GM12875 (cell line): ENCODE results near the gene NRF1.

Experiments used
- H3K4me3 ChIP-seq: one replicate; pipeline ENCODE4 v1.5.1; 2011; ENCODE audit warnings: low read depth, low read length, control low read depth
- TF ChIP-seq, protein P1 (sequence below): IDR thresholded peaks from 2 replicates; pipeline ENCODE4 v1.5.1; 2011; ENCODE audit warnings: low read depth, mild to moderate bottlenecking, control low read depth, inconsistent platforms, low read length, moderate library complexity, borderline replicate concordance; ENCODE audit not compliant: insufficient read depth

Gene NRF1

DNA sequence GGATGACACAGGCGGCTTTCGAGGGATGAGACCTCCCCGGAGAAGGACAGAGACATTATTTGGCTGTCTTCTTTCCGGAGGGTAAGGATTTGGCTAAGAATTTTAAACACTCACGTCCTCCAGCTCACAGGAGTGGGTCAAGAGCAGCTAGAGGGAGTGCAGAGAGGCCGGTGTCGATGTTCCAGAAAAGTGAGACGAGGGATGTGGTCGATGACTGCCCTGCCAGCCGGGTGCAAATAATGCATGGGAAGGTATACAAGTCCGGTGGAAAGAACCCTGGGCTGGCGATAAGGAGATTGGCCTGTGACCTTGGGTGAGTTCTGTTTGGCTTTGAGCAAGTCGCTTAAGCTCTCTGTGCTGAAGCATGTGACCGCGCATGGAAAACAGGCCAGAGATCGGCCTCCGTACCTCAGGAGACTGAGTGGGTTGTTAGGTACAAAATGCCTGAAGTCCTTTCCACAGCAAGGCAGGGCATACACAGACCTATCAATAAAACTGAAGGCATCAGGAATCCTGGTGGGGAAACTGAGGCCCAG lies 192.1 kb downstream of the NRF1 start:
- no peak overlapping the region for H3K4me3 ChIP-seq
- TF ChIP-seq, protein P1, sequence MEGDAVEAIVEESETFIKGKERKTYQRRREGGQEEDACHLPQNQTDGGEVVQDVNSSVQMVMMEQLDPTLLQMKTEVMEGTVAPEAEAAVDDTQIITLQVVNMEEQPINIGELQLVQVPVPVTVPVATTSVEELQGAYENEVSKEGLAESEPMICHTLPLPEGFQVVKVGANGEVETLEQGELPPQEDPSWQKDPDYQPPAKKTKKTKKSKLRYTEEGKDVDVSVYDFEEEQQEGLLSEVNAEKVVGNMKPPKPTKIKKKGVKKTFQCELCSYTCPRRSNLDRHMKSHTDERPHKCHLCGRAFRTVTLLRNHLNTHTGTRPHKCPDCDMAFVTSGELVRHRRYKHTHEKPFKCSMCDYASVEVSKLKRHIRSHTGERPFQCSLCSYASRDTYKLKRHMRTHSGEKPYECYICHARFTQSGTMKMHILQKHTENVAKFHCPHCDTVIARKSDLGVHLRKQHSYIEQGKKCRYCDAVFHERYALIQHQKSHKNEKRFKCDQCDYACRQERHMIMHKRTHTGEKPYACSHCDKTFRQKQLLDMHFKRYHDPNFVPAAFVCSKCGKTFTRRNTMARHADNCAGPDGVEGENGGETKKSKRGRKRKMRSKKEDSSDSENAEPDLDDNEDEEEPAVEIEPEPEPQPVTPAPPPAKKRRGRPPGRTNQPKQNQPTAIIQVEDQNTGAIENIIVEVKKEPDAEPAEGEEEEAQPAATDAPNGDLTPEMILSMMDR: no peak

DNA sequence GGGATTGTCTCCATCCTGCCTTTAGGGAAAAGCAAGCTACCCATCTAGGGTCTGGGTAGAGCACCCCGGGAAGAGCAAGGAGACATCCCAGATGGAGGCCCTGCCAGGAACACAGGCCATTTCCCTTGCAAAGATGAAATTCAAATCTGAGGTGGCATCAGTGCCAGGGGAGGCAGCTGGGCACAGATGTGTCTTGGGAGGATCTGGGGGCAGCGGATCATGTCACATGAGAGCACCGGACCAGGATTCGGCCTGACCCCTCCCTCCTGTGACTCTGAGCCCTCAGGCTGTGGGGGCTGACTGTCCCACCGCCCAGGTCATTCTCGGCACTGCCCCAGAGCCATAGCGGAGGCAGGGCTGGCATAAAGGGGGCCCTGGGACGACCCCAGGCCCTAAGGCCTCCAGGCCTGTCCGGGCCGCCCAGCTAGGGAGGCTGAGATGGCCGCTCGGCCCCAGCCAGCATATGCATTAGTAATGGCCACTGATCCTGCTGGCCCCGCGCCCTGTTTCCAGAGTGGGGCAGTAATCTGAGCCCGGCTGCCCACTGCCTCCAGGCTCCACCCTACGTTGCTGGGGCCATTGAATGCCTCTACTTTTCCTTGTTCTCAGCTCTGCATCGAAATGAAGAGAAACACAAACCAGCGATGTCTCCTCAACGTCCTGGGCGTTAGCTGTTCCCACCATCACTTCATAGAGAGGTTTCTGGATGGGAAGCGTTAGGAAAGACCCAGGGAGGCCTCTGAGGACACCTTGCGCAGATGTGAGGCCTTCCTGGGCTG lies 192.8 kb downstream of the NRF1 start:
- TF ChIP-seq, protein P1: no peak
- H3K4me3 ChIP-seq: no peak overlapping the region

DNA sequence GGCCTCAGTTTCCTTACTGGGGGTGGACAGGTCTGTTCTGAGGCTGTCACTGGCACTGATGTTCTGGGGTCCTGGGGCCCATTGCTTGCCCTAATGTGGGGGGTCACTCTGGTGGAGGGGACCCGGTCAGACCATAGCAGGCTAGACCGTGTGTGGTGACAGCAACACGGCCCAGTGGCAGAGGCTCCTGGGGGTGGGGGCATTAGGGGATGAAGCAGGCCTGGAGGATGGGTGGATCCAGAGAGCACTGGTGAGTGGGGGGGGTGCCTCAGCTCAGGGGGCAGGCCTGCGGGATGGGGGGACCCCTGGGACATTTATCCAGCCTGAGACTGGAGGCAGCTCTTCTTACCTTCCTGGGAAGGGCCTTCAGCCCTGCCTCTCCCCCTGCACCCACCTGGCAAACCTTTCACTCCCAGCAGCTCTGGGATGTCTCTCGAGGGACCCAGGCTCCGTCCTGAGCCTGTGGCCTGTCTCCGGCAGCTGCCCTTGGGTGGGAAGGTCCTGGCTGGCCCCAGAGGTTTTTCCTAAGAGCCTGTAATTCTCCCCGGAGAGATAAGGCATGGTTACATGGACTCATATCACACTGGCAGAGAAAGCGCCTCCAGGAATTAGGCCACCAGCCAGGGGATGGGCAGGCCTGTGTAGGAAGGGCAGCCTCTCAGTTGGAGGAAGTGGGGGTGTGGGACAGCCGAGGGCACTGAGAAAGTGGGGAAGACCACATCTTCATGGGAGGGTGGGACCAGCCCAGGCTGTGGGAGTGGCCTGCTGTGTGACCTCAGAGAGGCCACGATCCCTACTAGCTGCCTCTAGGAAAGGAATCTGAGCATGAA lies 193.6 kb downstream of the NRF1 start:
- TF ChIP-seq, protein P1: no peak
- no peak overlapping the region for H3K4me3 ChIP-seq
